H1 (cell line): ENCODE measurements around the gene PIGK. TPM values are rescaled to one million over a fixed set of nuclear protein-coding genes. Genes with fewer than 3 reads are reported as not detected.

Experiments used
- CBX8 ChIP-seq: fragments of 300-800, 300-1000 bp; sonication (generic); IDR thresholded peaks from 2 replicates; pipeline ENCODE4 v1.7.1; 2016; ENCODE audit warnings: low read depth, low read length, borderline replicate concordance
- CHD7 ChIP-seq: fragments of 300-600 bp; sonication (generic); IDR thresholded peaks from 2 replicates; pipeline ENCODE4 v1.7.1; 2012; ENCODE audit warnings: low read length, moderate library complexity, mild to moderate bottlenecking, inconsistent platforms; ENCODE audit not compliant: insufficient replicate concordance
- EZH2 ChIP-seq: fragments of 200-600 bp; sonication (generic); IDR thresholded peaks from 2 replicates; pipeline ENCODE4 v1.7.1; 2012; ENCODE audit warnings: low read depth, mild to moderate bottlenecking, moderate library complexity, low read length, inconsistent platforms; ENCODE audit not compliant: severe bottlenecking
- POU5F1 ChIP-seq: IDR thresholded peaks from 2 replicates; pipeline ENCODE4 v1.6.1; 2011; ENCODE audit warnings: low read depth, mild to moderate bottlenecking, low read length, moderate library complexity
- polyA plus RNA-seq, 7 experiments: library from polyadenylated mRNA; depleted of rRNA in 3 of 7; stranded (reverse) in 5 of 7; unstranded in 2 of 7; fragments of >200 nt in 5 of 7; fragments of 200-250 nt in 2 of 7; gene quantifications; 1 replicate in 5 of 7; 2 replicates in 1 of 7; 4 replicates in 1 of 7; pipeline versions ENCODE4 v1.2.1 to v1.2.3, GENCODE V29; 2011 to 2013; ENCODE audit warnings: missing spikeins in 2 of 7, mixed read lengths in 2 of 7
- total RNA-seq: library from RNA; stranded (reverse); fragmentation: NEBNext Ultra II Directional; extraction: Animal tissue kit (Norgen Biotek cat#: 25700); gene quantifications from 2 replicates; pipeline ENCODE4 v1.2.1, GENCODE V29; 2021

Gene PIGK
- total and polyA plus RNA-seq, 2 of the 8 experiments (the other 6 are each of a cell fraction or from before 2014, with no cell fraction given), result 5.6 to 23.2 TPM

DNA sequence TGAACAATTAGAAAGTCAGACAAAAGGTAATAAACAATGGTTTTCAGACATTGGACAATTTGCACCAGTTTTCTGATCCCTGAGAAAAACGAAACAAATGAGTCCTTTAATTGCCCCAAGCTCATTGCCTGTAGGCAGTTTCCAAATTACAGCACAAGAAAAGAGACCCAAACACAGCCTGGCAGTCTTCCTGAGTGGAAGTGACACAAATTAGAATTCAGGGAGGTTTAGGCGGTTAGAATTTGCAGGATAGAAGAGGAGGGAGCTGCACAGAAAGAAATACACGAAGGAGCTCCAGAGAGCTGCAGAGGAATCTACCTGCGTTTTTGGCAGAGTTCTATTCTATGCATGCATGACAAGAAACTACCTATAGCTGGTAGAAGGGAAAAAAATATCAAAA, 115.7 kb downstream of the PIGK start (continued):
- TF ChIP-seq CBX8 (no peak), POU5F1 (no peak), EZH2 (no peak), CHD7 (no peak)
